WI38 (cell line): Measurements from ENCODE around the gene GPR107.

Experiments used
- H3K4me3 ChIP-seq: 2 replicates; pipeline ENCODE4 v1.5.1; 2011; ENCODE audit warnings: low read depth, mild to moderate bottlenecking, control low read depth, low read length
- CTCF ChIP-seq: IDR thresholded peaks from 2 replicates; pipeline ENCODE4 v1.5.1; 2012; ENCODE audit warnings: low read depth, mild to moderate bottlenecking, control low read depth, low read length

The GPR107 gene

GRCh38 chr9:130041648-130042405 is 11.9 kb upstream of the GPR107 start:
- peak overlapping the region; percentile 92 for H3K4me3 ChIP-seq
- no peak for TF ChIP-seq CTCF

GRCh38 chr9:130042406-130042884 is 11.3 kb upstream of the GPR107 start:
- H3K4me3 ChIP-seq: peak overlapping the region; percentile 92
- no peak for TF ChIP-seq CTCF

GRCh38 chr9:130042885-130043653 is 10.6 kb upstream of the GPR107 start, which contains the start of gene FNBP1:
FNBP1 (minus strand) TSS chr9:130043189; CDS start chr9:130042975, 214 bp downstream.
- H3K4me3 ChIP-seq: peak within 1 kb of the TSS; percentile 92
- TF ChIP-seq CTCF: no peak

GRCh38 chr9:130043654-130044623 is 9.8 kb upstream of the GPR107 start:
- 0 out of 2 replicates have a peak, but pooled peaks have one; percentile 10 for TF ChIP-seq CTCF
- peak overlapping the region; percentile 92 for H3K4me3 ChIP-seq

- H3K4me3 ChIP-seq: no peak overlapping the region
- no peak for TF ChIP-seq CTCF
Measured at GRCh38 chr9:130045725-130046450, 7.8 kb upstream of the GPR107 start.

- no peak for TF ChIP-seq CTCF
- no peak overlapping the region for H3K4me3 ChIP-seq
Measured at GRCh38 chr9:130049431-130050210, 4.1 kb upstream of the GPR107 start.
